ENCODE data around the gene NYAP2. TPM values are rescaled to one million over a fixed set of nuclear protein-coding genes. Genes with fewer than 3 reads are reported as not detected.

The NYAP2 gene
- total RNA-seq, 1 donor from 2014 or later = 0.14 TPM

- Histone ChIP-seq H3K27me3 (ENCODE audit: insufficient read depth, low read length) (no peaks in the 10 kb centered on the region), H3K9ac (ENCODE audit: low read length) (no peak overlapping the region), H3K4me1 (ENCODE audit: insufficient read depth, low read length) (no peaks in the 10 kb centered on the region), H3K79me2 (ENCODE audit: insufficient read depth, low read length) (no peaks in the 10 kb centered on the region), H2AFZ (ENCODE audit: low read depth, low read length) (no peak overlapping the region), H3K36me3 (ENCODE audit: insufficient read depth, low read length) (no peaks in the 10 kb centered on the region), H4K20me1 (ENCODE audit: insufficient read depth, low read length) (no peaks in the 10 kb centered on the region), H3K4me3 (ENCODE audit: insufficient read depth, low read depth, low read length) (no peak overlapping the region), H3K27ac (ENCODE audit: low read depth, low read length) (no peak overlapping the region), H3K4me2 (ENCODE audit: low read length) (no peak overlapping the region), H3K9me3 (ENCODE audit: insufficient read depth, low read depth, low read length) (no peaks in the 10 kb centered on the region)
- H3K27ac Mint-ChIP-seq (ENCODE audit: unreplicated experiment) = no peak overlapping the region
- no peaks in the 10 kb centered on the region for H3K36me3 Mint-ChIP-seq (ENCODE audit: low read depth, unreplicated experiment)
- no peak for TF ChIP-seq EZH2 (IDR thresholded peaks at IDR 0.05; ENCODE audit: insufficient read depth, low read length)
- TF ChIP-seq, protein P1, sequence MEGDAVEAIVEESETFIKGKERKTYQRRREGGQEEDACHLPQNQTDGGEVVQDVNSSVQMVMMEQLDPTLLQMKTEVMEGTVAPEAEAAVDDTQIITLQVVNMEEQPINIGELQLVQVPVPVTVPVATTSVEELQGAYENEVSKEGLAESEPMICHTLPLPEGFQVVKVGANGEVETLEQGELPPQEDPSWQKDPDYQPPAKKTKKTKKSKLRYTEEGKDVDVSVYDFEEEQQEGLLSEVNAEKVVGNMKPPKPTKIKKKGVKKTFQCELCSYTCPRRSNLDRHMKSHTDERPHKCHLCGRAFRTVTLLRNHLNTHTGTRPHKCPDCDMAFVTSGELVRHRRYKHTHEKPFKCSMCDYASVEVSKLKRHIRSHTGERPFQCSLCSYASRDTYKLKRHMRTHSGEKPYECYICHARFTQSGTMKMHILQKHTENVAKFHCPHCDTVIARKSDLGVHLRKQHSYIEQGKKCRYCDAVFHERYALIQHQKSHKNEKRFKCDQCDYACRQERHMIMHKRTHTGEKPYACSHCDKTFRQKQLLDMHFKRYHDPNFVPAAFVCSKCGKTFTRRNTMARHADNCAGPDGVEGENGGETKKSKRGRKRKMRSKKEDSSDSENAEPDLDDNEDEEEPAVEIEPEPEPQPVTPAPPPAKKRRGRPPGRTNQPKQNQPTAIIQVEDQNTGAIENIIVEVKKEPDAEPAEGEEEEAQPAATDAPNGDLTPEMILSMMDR (IDR thresholded peaks at IDR 0.05; ENCODE audit: insufficient read depth, low read depth, low read length) = no peak
- H3K9me3 Mint-ChIP-seq (ENCODE audit: unreplicated experiment) = peaks cover 1% of the 10 kb centered on the region
- DNase-seq (ENCODE audit: low read depth) = no peak
- no peak for FAIRE-seq
- no peaks in the 10 kb centered on the region for H3K27me3 Mint-ChIP-seq (ENCODE audit: low read depth, unreplicated experiment)
- no peak overlapping the region for H3K4me3 Mint-ChIP-seq (ENCODE audit: unreplicated experiment)
- no peaks in the 10 kb centered on the region for H3K4me1 Mint-ChIP-seq (ENCODE audit: low read depth, unreplicated experiment)
Observed at GRCh38 chr2:225573603-225574002, 174.1 kb downstream of the NYAP2 start.

- peaks cover 1% of the 10 kb centered on the region for H3K9me3 Mint-ChIP-seq (ENCODE audit: unreplicated experiment)
- no peak overlapping the region for H3K9ac ChIP-seq (ENCODE audit: low read length)
- no peak overlapping the region for H3K4me2 ChIP-seq (ENCODE audit: low read length)
- H3K27me3 Mint-ChIP-seq (ENCODE audit: low read depth, unreplicated experiment) = no peaks in the 10 kb centered on the region
- DNase-seq (ENCODE audit: low read depth) (no peak), FAIRE-seq (no peak)
- no peaks in the 10 kb centered on the region for H3K36me3 ChIP-seq (ENCODE audit: insufficient read depth, low read length)
- H3K79me2 ChIP-seq (ENCODE audit: insufficient read depth, low read length) = no peaks in the 10 kb centered on the region
- no peak overlapping the region for H3K4me3 Mint-ChIP-seq (ENCODE audit: unreplicated experiment)
- H3K27me3 ChIP-seq (ENCODE audit: insufficient read depth, low read length) = no peaks in the 10 kb centered on the region
- TF ChIP-seq, protein P1 (IDR thresholded peaks at IDR 0.05; ENCODE audit: insufficient read depth, low read depth, low read length) = no peak
- TF ChIP-seq EZH2 (IDR thresholded peaks at IDR 0.05; ENCODE audit: insufficient read depth, low read length) = no peak
- H3K27ac ChIP-seq (ENCODE audit: low read depth, low read length) = no peak overlapping the region
- H4K20me1 ChIP-seq (ENCODE audit: insufficient read depth, low read length) = no peaks in the 10 kb centered on the region
- no peaks in the 10 kb centered on the region for H3K4me1 Mint-ChIP-seq (ENCODE audit: low read depth, unreplicated experiment)
- no peaks in the 10 kb centered on the region for H3K36me3 Mint-ChIP-seq (ENCODE audit: low read depth, unreplicated experiment)
- no peaks in the 10 kb centered on the region for H3K9me3 ChIP-seq (ENCODE audit: insufficient read depth, low read depth, low read length)
- no peak overlapping the region for H2AFZ ChIP-seq (ENCODE audit: low read depth, low read length)
- H3K4me1 ChIP-seq (ENCODE audit: insufficient read depth, low read length) = no peaks in the 10 kb centered on the region
- H3K4me3 ChIP-seq (ENCODE audit: insufficient read depth, low read depth, low read length) = no peak overlapping the region
- no peak overlapping the region for H3K27ac Mint-ChIP-seq (ENCODE audit: unreplicated experiment)
Observed at GRCh38 chr2:225574582-225575138, 175.2 kb downstream of the NYAP2 start.

DNA sequence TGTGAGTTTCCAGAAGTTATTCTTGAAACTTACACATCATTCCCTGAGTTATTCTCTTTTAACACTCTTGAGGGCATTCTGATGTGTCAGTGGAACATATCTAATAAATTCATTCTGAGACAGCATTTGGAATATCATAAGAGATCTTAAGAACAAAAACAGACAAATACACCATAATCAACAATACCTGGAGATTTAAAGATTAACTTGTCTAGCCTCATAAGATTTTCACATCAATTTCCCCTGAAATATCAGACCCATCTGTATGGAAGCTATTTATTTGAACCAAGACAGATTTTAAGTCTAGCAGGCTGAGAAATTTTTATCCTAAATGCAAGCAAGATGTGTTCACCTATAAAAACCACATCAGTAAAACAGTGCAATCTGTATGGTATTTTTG is 181.6 kb downstream of the NYAP2 start:
- Mint-ChIP-seq H3K36me3 (ENCODE audit: low read depth, unreplicated experiment) (no peaks in the 10 kb centered on the region), H3K27ac (ENCODE audit: unreplicated experiment) (no peak overlapping the region), H3K4me1 (ENCODE audit: low read depth, unreplicated experiment) (no peaks in the 10 kb centered on the region), H3K27me3 (ENCODE audit: low read depth, unreplicated experiment) (peaks cover 2% of the 10 kb centered on the region), H3K9me3 (ENCODE audit: unreplicated experiment) (no peaks in the 10 kb centered on the region), H3K4me3 (ENCODE audit: unreplicated experiment) (no peak overlapping the region)
- no peaks in the 10 kb centered on the region for H3K4me1 ChIP-seq (ENCODE audit: insufficient read depth, low read length)
- H4K20me1 ChIP-seq (ENCODE audit: insufficient read depth, low read length) = no peaks in the 10 kb centered on the region
- no peaks in the 10 kb centered on the region for H3K27me3 ChIP-seq (ENCODE audit: insufficient read depth, low read length)
- DNase-seq (ENCODE audit: low read depth) (no peak), FAIRE-seq (no peak)
- H3K27ac ChIP-seq (ENCODE audit: low read depth, low read length) = no peak overlapping the region
- H3K4me2 ChIP-seq (ENCODE audit: low read length) = no peak overlapping the region
- H3K9me3 ChIP-seq (ENCODE audit: insufficient read depth, low read depth, low read length) = no peaks in the 10 kb centered on the region
- H3K79me2 ChIP-seq (ENCODE audit: insufficient read depth, low read length) = no peaks in the 10 kb centered on the region
- H3K36me3 ChIP-seq (ENCODE audit: insufficient read depth, low read length) = no peaks in the 10 kb centered on the region
- H3K9ac ChIP-seq (ENCODE audit: low read length) = no peak overlapping the region
- TF ChIP-seq, protein P1 (IDR thresholded peaks at IDR 0.05; ENCODE audit: insufficient read depth, low read depth, low read length) = no peak
- TF ChIP-seq EZH2 (IDR thresholded peaks at IDR 0.05; ENCODE audit: insufficient read depth, low read length) = no peak
- no peak overlapping the region for H2AFZ ChIP-seq (ENCODE audit: low read depth, low read length)
- H3K4me3 ChIP-seq (ENCODE audit: insufficient read depth, low read depth, low read length) = no peak overlapping the region
